ENCODE data around the gene NDUFB10.

DNA sequence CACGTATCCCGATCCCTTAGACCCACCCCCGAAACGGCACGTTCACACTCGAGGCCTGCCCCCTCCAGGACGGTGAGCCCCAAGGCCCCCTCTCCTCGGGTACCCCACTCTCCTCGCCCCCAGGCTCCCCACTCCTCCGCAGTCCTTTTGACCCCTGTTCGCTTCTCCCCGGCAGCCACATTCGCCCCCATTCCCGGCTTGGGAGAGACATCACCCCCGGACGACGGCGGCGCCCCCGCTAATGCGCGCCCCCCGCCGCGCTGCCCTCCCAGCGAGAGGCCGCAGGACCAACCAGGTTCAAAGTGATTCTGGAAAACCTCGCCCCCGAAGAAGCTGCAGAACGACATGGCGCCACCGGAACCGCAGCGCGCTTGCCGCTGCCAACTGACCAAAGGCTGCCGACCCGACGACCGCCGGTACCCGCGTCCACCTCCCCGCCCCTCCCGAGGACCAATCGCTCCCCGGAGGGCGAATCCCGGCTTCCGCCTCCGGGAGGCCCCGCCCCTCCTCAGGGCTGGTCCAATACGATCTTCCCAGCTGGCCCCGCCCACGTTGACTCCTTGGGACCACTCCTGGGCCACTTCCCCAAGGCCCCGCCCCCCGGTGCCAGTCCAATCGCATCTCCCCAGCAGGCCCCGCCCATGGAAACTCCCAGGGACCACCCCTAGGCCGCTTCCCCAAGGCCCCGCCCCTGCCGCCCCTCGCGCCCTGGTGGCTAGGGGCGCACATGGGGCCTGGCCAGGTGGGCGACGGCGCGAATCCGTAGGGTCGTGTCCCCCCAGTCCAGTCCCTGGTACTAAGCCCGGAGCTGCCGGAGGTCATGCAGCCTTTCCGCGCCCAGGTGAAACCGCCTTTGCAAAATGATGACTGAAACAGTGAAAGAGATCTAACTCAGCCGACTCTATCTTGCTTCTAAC lies 16.3 kb upstream of the NDUFB10 start, which contains the start of gene MSRB1:
- peak; percentile 99 for TF ChIP-seq POLR2A (IDR thresholded peaks at IDR 0.05)
- TF ChIP-seq, protein P1, sequence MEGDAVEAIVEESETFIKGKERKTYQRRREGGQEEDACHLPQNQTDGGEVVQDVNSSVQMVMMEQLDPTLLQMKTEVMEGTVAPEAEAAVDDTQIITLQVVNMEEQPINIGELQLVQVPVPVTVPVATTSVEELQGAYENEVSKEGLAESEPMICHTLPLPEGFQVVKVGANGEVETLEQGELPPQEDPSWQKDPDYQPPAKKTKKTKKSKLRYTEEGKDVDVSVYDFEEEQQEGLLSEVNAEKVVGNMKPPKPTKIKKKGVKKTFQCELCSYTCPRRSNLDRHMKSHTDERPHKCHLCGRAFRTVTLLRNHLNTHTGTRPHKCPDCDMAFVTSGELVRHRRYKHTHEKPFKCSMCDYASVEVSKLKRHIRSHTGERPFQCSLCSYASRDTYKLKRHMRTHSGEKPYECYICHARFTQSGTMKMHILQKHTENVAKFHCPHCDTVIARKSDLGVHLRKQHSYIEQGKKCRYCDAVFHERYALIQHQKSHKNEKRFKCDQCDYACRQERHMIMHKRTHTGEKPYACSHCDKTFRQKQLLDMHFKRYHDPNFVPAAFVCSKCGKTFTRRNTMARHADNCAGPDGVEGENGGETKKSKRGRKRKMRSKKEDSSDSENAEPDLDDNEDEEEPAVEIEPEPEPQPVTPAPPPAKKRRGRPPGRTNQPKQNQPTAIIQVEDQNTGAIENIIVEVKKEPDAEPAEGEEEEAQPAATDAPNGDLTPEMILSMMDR (IDR thresholded peaks at IDR 0.05): peak in 3 of 7 experiments; percentile 4 to 18 (median 8)

Measured in body of pancreas (tissue), 4 donors.